Endothelial cell of umbilical vein (primary cell): ENCODE results near the gene EIF2S3. TPM values are rescaled to one million over a fixed set of nuclear protein-coding genes. Genes with fewer than 3 reads are reported as not detected.

Experiments used
- BruUV-seq: library from RNA; stranded (reverse); fragments of 400-500 nt; replicated peaks from 2 replicates; lab custom pipeline; 2021; lab: Mats Ljungman, UMichigan
- CTCF ChIA-PET: fragments of 300-600, 350-600 bp; sonication (Branson Sonifier 250); formaldehyde crosslinking; loops from one replicate; lab custom pipeline; 2021; ENCODE audit warnings: antibody characterized with exemption, inconsistent platforms; lab: Charles Lee
- POLR2A ChIA-PET: fragments of 300-600, 350-600 bp; sonication (Branson Sonifier 250); formaldehyde crosslinking; loops from one replicate; lab custom pipeline; 2021; ENCODE audit warnings: antibody characterized with exemption, inconsistent platforms; lab: Charles Lee
- DNase-seq: peaks from one replicate; pipeline ENCODE4 v3.0.0-alpha.2; 2011; ENCODE audit warnings: low read depth, low spot score
- FAIRE-seq: peaks from 2 replicates; lab custom pipeline; 2011; peaks lifted over from hg19 to GRCh38; lab: Jason Lieb, UNC
- H2AFZ ChIP-seq: 2 replicates; pipeline ENCODE4 v1.6.0; 2012; ENCODE audit warnings: low read depth, low read length, control low read depth, inconsistent platforms
- H3K27ac ChIP-seq: 2 replicates; pipeline ENCODE4 v1.5.1; 2011; ENCODE audit warnings: low read depth, mild to moderate bottlenecking, control low read depth, low read length, moderate library complexity; ENCODE audit not compliant: insufficient read depth
- H3K27me3 ChIP-seq, 2 experiments: 2 replicates each; pipeline versions ENCODE4 v1.6.0 to v1.6.1; 2011; ENCODE audit warnings: low read length in 2 of 2, mixed read lengths in 1 of 2; ENCODE audit not compliant: control insufficient read depth in 2 of 2, insufficient read depth in 2 of 2
- H3K36me3 ChIP-seq, 2 experiments: 2 replicates in 1 of 2; 3 replicates in 1 of 2; pipeline ENCODE4 v1.5.1; 2011; ENCODE audit warnings: low read length in 2 of 2, mild to moderate bottlenecking in 1 of 2, moderate library complexity in 1 of 2; ENCODE audit not compliant: control insufficient read depth in 2 of 2, insufficient read depth in 2 of 2; ENCODE audit errors: extremely low read depth in 1 of 2
- H3K4me1 ChIP-seq: 3 replicates; pipeline ENCODE4 v1.5.1; 2011; ENCODE audit warnings: mild to moderate bottlenecking, low read length; ENCODE audit not compliant: control insufficient read depth, insufficient read depth; ENCODE audit errors: extremely low read depth
- H3K4me2 ChIP-seq: 2 replicates; pipeline ENCODE4 v1.6.1; 2011; ENCODE audit warnings: low read length, control low read depth, mixed read lengths; ENCODE audit not compliant: insufficient read depth
- H3K4me3 ChIP-seq, 3 experiments: fragments of 200-600 bp in 1 of 3; sonication (generic), shearing (Covaris generic) in 1 of 3; replicated peaks in 1 of 3; 2 replicates each; pipeline ENCODE4 v1.5.1; 2011 to 2016; ENCODE audit warnings: control low read depth in 3 of 3, low read length in 3 of 3, mild to moderate bottlenecking in 2 of 3, inconsistent platforms in 1 of 3, low read depth in 1 of 3, moderate library complexity in 1 of 3; ENCODE audit not compliant: insufficient read depth in 1 of 3
- H3K79me2 ChIP-seq: 2 replicates; pipeline ENCODE4 v1.6.0; 2012; ENCODE audit warnings: low read length, inconsistent platforms; ENCODE audit not compliant: control insufficient read depth, insufficient read depth
- H3K9ac ChIP-seq: replicated peaks from 2 replicates; pipeline ENCODE3; 2011; ENCODE audit warnings: low read length, control low read depth; ENCODE audit not compliant: insufficient read depth; ENCODE audit errors: extremely low read depth
- H3K9me1 ChIP-seq: replicated peaks from 3 replicates; pipeline ENCODE4 v1.6.0; 2011; ENCODE audit warnings: mild to moderate bottlenecking, low read length; ENCODE audit not compliant: control insufficient read depth, insufficient read depth; ENCODE audit errors: extremely low read depth
- H3K9me3 ChIP-seq: replicated peaks from 2 replicates; pipeline ENCODE4 v1.5.1; 2012; ENCODE audit warnings: low read length, inconsistent platforms; ENCODE audit not compliant: control insufficient read depth, insufficient read depth
- H4K20me1 ChIP-seq: replicated peaks from 2 replicates; pipeline ENCODE3; 2011; ENCODE audit warnings: mild to moderate bottlenecking, low read length; ENCODE audit not compliant: control insufficient read depth, insufficient read depth; ENCODE audit errors: extremely low read depth
- FOS ChIP-seq: IDR thresholded peaks from 2 replicates; pipeline ENCODE4 v1.6.1; 2011; ENCODE audit warnings: mild to moderate bottlenecking, low read length, moderate library complexity, borderline replicate concordance; ENCODE audit not compliant: insufficient read depth
- GATA2 ChIP-seq: IDR thresholded peaks from 2 replicates; pipeline ENCODE4 v1.7.0; 2011; ENCODE audit warnings: low read depth, mild to moderate bottlenecking, moderate library complexity, mixed read lengths, low read length; ENCODE audit not compliant: insufficient read length, insufficient read depth
- JUN ChIP-seq: IDR thresholded peaks from 2 replicates; pipeline ENCODE4 v1.6.1; 2011; ENCODE audit warnings: borderline replicate concordance, low read depth; ENCODE audit not compliant: insufficient read length, insufficient read depth
- MYC ChIP-seq: IDR thresholded peaks from one replicate; pipeline ENCODE4 v1.6.1; 2011; ENCODE audit warnings: mild to moderate bottlenecking, low read depth, low read length
- POLR2A ChIP-seq: IDR thresholded peaks from 2 replicates; pipeline ENCODE4 v1.6.1; 2012; ENCODE audit warnings: low read depth, mild to moderate bottlenecking, control low read depth, low read length
- POLR2AphosphoS5 ChIP-seq: IDR thresholded peaks from 2 replicates; pipeline ENCODE4 v1.6.1; 2012; ENCODE audit warnings: low read depth, mild to moderate bottlenecking, control low read depth, low read length, moderate library complexity; ENCODE audit not compliant: insufficient read depth
- dilution Hi-C: fragments of 300-500 bp; cut with MboI; formaldehyde crosslinking; loops from one replicate; pipeline ENCODE4 v1.15.0; 2019; ENCODE audit warnings: low sequenced_read_pairs; ENCODE audit not compliant: extremely low pct_ligation_motif_present
- intact Hi-C: fragments of 100-400 bp; cut with micrococcal nuclease; formaldehyde crosslinking; loops from one replicate; pipeline ENCODE4 v1.10.0; 2022
- polyA plus RNA-seq, 4 experiments: library from polyadenylated mRNA; depleted of rRNA in 3 of 4; stranded (reverse) in 3 of 4; unstranded in 1 of 4; fragments of >200 nt; gene quantifications; 2 replicates each; pipeline versions ENCODE4 v1.2.1 to v1.2.3, GENCODE V29; 2011 to 2012; ENCODE audit warnings: missing spikeins in 1 of 4
- total RNA-seq: library from RNA; stranded (reverse); gene quantifications from 2 replicates; pipeline ENCODE4 v1.2.3, GENCODE V29; 2021
- TF ChIP-seq, protein P1 (sequence below), 2 donors: IDR thresholded peaks; 1 replicate in 1 of 2; 2 replicates in 1 of 2; pipeline ENCODE4 v1.5.1; 2011; ENCODE audit warnings: low read length in 2 of 2, mild to moderate bottlenecking in 2 of 2, moderate library complexity in 2 of 2, control low read depth in 1 of 2, inconsistent platforms in 1 of 2, low read depth in 1 of 2; ENCODE audit not compliant: insufficient read depth in 1 of 2; ENCODE audit errors: extremely low read depth in 1 of 2
- TF ChIP-seq, protein P2 (sequence below): IDR thresholded peaks from 2 replicates; pipeline ENCODE4 v1.6.1; 2011; ENCODE audit not compliant: insufficient read depth, insufficient read length

Gene EIF2S3
- total and polyA plus RNA-seq, 2 donors (not counting 3 experiments of a cell fraction or from before 2014, with no cell fraction given): 35.8 to 161 TPM

DNA sequence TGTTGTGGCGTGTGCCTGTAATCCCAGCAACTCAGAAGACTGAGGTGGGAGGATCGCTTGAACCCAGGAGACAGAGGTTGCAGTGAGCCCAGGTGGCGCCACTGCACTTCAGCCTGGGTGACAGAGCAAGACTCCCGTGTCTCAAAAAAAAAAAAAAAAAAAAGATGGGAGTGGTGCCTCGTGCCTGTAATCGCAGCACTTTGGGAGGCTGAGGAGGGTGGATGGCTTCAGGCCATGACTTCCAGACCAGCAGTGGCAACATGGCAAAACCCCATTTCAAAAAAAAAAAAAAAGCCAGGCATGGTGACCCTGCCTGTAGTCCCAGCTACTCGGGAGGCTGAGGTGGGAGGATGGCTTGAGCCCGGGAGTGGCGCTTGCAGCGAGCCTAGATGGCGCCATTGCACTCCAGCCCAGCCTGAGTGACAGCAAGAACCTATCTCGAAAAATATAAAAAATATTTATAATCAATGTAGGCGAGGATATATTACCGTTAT lies 27.0 kb downstream of the EIF2S3 start:
- ChIA-PET CTCF (interaction anchor here (0.6 to 2.7 kb wide), 10 partner anchors 27 to 290 kb away, joined by 3 to 18 read pairs (median 4); partner anchors contain the start of gene EIF2S3), POLR2A (interaction anchor here (0.7 kb wide), 1 partner anchor 77 kb away, joined by 4 read pairs; no protein-coding TSS in a partner anchor)
- Histone ChIP-seq H3K79me2 (no peaks in the 10 kb centered on the region), H4K20me1 (no peaks in the 10 kb centered on the region), H3K4me3 (no peak overlapping the region), H3K27ac (no peak overlapping the region), H3K9me3 (no peaks in the 10 kb centered on the region), H3K9me1 (no peaks in the 10 kb centered on the region), H2AFZ (no peak overlapping the region), H3K4me1 (no peaks in the 10 kb centered on the region), H3K27me3 (no peaks in the 10 kb centered on the region), H3K4me2 (no peak overlapping the region), H3K36me3 (peaks cover 0 to 3% of the 10 kb centered on the region in 2 experiments), H3K9ac (no peak overlapping the region)
- intact Hi-C loops: loop anchor here (1.0 to 2.0 kb wide), 2 partner anchors 65 to 161 kb away; no protein-coding TSS in a partner anchor
- peak; percentile 58 for FAIRE-seq
- TF ChIP-seq, protein P1, sequence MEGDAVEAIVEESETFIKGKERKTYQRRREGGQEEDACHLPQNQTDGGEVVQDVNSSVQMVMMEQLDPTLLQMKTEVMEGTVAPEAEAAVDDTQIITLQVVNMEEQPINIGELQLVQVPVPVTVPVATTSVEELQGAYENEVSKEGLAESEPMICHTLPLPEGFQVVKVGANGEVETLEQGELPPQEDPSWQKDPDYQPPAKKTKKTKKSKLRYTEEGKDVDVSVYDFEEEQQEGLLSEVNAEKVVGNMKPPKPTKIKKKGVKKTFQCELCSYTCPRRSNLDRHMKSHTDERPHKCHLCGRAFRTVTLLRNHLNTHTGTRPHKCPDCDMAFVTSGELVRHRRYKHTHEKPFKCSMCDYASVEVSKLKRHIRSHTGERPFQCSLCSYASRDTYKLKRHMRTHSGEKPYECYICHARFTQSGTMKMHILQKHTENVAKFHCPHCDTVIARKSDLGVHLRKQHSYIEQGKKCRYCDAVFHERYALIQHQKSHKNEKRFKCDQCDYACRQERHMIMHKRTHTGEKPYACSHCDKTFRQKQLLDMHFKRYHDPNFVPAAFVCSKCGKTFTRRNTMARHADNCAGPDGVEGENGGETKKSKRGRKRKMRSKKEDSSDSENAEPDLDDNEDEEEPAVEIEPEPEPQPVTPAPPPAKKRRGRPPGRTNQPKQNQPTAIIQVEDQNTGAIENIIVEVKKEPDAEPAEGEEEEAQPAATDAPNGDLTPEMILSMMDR (IDR thresholded peaks at IDR 0.05; ENCODE audit: extremely low read depth in 1 of 2, insufficient read depth in 1 of 2, low read depth in 1 of 2, low read length in 2 of 2): peak; percentile 33 to 53
- no peak for TF ChIP-seq POLR2A
- DNase-seq: peak; percentile 66
- no TSS peak for BruUV-seq
- dilution Hi-C loops: no loop called here

DNA sequence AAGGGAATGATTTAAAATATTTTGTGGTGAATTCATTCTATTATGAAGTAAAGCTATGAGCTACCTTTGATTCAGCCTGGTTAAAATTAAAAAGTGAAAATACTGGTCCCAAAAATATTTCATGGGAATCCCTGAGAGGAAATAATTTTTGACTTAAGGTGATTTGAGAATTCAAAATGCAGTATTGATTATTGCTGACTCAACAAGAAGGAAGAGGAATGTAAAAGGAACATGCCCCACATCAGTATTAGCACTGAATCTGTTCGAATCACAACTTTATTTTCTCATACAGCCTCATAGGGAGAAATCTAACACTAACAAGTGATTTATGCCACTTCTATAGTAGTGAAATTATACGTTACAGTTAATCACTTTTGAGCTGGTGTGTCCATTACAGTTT lies 27.7 kb downstream of the EIF2S3 start:
- Histone ChIP-seq H2AFZ (no peak overlapping the region), H3K27me3 (no peaks in the 10 kb centered on the region), H3K27ac (no peak overlapping the region), H3K36me3 (no peaks in the 10 kb centered on the region), H3K9ac (no peak overlapping the region), H3K4me1 (no peaks in the 10 kb centered on the region), H3K9me1 (no peaks in the 10 kb centered on the region), H4K20me1 (no peaks in the 10 kb centered on the region), H3K4me2 (no peak overlapping the region), H3K4me3 (no peak overlapping the region), H3K9me3 (no peaks in the 10 kb centered on the region), H3K79me2 (no peaks in the 10 kb centered on the region)
- POLR2A ChIA-PET: no interaction called here
- FAIRE-seq: no peak
- dilution Hi-C loops: no loop called here
- intact Hi-C loops: loop anchor here (1.0 to 2.0 kb wide), 2 partner anchors 64 to 160 kb away; no protein-coding TSS in a partner anchor
- TF ChIP-seq POLR2A (no peak), JUN (no peak), GATA2 (no peak), FOS (no peak), POLR2AphosphoS5 (no peak), MYC (no peak)
- TF ChIP-seq, protein P2, sequence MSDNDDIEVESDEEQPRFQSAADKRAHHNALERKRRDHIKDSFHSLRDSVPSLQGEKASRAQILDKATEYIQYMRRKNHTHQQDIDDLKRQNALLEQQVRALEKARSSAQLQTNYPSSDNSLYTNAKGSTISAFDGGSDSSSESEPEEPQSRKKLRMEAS: no peak
- TF ChIP-seq, protein P1 (IDR thresholded peaks at IDR 0.05; ENCODE audit: extremely low read depth in 1 of 2, insufficient read depth in 1 of 2, low read depth in 1 of 2, low read length in 2 of 2): no peak
- no peak for DNase-seq
- CTCF ChIA-PET: interaction anchor here (0.6 to 2.7 kb wide), 9 partner anchors 9 to 169 kb away, joined by 3 to 18 read pairs (median 3); no protein-coding TSS in a partner anchor
- BruUV-seq: no TSS peak
